ENCODE data around the gene SHB. TPM values are rescaled to one million over a fixed set of nuclear protein-coding genes. Genes with fewer than 3 reads are reported as not detected.

Gene SHB
- total and polyA plus RNA-seq, 2 of the 13 experiments (the other 11 are each of a cell fraction or from before 2014, with no cell fraction given), result 19.4 to 20.7 TPM

DNA sequence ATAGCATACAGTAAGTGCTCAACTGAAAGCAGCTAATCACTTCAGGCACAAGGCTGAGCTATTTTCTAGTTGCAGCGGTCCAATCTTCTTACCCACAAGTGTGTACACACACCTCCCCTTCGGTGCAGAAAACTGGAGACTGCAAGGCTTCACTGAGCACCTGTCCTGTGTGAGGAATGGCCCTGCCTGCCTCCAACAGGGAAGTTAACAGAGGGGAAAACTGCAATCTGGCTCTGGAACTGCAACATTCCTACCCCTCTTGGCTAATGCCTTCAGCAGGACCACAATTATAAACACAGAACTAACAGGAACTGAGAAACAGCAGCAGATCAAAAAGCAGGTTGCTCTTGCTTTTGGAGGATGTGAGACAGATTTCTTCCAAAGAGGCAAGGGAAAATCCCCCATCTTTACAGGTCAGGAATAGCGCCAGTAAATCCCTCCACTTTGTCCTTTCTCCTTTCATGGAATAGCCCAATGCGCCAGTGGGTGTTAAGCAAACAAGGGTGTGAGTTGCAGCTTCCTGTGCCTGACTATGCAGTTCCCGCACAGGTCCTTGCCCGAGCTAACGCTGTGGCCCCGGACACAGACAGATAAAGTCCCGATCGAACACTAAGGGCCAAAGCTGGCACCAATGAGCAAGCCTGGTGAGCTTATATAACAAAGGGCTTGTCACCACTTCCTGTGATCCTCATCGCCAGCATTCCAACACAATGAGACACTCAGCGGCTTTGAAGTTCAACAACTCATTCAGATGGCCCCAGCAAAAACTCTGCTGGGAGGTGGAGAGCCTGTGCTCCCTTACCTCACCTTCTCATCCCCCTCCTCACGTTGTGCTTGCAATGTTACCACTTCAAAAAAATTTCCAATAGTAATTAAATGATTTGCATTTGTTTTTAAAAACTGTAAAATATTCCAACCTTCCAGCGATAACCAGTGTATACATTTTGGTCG lies 21.5 kb downstream of the SHB start (continued):
- TF ChIP-seq, protein P1, sequence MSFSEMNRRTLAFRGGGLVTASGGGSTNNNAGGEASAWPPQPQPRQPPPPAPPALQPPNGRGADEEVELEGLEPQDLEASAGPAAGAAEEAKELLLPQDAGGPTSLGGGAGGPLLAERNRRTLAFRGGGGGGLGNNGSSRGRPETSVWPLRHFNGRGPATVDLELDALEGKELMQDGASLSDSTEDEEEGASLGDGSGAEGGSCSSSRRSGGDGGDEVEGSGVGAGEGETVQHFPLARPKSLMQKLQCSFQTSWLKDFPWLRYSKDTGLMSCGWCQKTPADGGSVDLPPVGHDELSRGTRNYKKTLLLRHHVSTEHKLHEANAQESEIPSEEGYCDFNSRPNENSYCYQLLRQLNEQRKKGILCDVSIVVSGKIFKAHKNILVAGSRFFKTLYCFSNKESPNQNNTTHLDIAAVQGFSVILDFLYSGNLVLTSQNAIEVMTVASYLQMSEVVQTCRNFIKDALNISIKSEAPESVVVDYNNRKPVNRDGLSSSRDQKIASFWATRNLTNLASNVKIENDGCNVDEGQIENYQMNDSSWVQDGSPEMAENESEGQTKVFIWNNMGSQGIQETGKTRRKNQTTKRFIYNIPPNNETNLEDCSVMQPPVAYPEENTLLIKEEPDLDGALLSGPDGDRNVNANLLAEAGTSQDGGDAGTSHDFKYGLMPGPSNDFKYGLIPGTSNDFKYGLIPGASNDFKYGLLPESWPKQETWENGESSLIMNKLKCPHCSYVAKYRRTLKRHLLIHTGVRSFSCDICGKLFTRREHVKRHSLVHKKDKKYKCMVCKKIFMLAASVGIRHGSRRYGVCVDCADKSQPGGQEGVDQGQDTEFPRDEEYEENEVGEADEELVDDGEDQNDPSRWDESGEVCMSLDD (CRISPR knock-in tag; IDR thresholded peaks at IDR 0.05; ENCODE audit: borderline replicate concordance), result peak; percentile 18; the same call in 1 of the 2 replicates
- TF ChIP-seq ZBTB33 (CRISPR knock-in tag; IDR thresholded peaks at IDR 0.05), result peak; percentile 72
- TF ChIP-seq RXRB (CRISPR knock-in tag; IDR thresholded peaks at IDR 0.05; ENCODE audit: borderline replicate concordance), result peak; percentile 96
- no peak; the same call in 1 of the 2 replicates for TF ChIP-seq ZNF569 (CRISPR knock-in tag; IDR thresholded peaks at IDR 0.05; ENCODE audit: borderline replicate concordance)
- peak; percentile 81 for TF ChIP-seq MEIS2 (CRISPR knock-in tag; IDR thresholded peaks at IDR 0.05)
- TF ChIP-seq SSRP1 (CRISPR knock-in tag; IDR thresholded peaks at IDR 0.05), result no peak; the same call in 1 of the 2 replicates
- no peak for TF ChIP-seq ZNF562 (CRISPR knock-in tag; IDR thresholded peaks at IDR 0.05; ENCODE audit: borderline replicate concordance)
- peak; percentile 91 for TF ChIP-seq KDM4B (CRISPR knock-in tag; IDR thresholded peaks at IDR 0.05)
- peak; percentile 59; the same call in 1 of the 2 replicates for TF ChIP-seq ZNF124 (CRISPR knock-in tag; IDR thresholded peaks at IDR 0.05)
- TF ChIP-seq NR2F6 (IDR thresholded peaks at IDR 0.05), result peak; percentile 74
- peak; percentile 93 for TF ChIP-seq NR2F6 (CRISPR knock-in tag; IDR thresholded peaks at IDR 0.05)
- TF ChIP-seq ZNF234 (CRISPR knock-in tag; conservative IDR thresholded peaks at IDR 0.05), result no peak
- TF ChIP-seq, protein P2, sequence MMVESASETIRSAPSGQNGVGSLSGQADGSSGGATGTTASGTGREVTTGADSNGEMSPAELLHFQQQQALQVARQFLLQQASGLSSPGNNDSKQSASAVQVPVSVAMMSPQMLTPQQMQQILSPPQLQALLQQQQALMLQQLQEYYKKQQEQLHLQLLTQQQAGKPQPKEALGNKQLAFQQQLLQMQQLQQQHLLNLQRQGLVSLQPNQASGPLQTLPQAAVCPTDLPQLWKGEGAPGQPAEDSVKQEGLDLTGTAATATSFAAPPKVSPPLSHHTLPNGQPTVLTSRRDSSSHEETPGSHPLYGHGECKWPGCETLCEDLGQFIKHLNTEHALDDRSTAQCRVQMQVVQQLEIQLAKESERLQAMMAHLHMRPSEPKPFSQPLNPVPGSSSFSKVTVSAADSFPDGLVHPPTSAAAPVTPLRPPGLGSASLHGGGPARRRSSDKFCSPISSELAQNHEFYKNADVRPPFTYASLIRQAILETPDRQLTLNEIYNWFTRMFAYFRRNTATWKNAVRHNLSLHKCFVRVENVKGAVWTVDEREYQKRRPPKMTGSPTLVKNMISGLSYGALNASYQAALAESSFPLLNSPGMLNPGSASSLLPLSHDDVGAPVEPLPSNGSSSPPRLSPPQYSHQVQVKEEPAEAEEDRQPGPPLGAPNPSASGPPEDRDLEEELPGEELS (CRISPR knock-in tag; IDR thresholded peaks at IDR 0.05), result peak; percentile 91
- TF ChIP-seq AFF4 (CRISPR knock-in tag; IDR thresholded peaks at IDR 0.05), result peak; percentile 64; the same call in 1 of the 2 replicates

Measured in HepG2 (cell line).